ENCODE measurements around the gene SNX25. TPM values are rescaled to one million over a fixed set of nuclear protein-coding genes. Genes with fewer than 3 reads are reported as not detected.

Gene SNX25
- total and polyA plus RNA-seq, 4 donors, result 2.8 to 13.9 (median 5.0) TPM

DNA sequence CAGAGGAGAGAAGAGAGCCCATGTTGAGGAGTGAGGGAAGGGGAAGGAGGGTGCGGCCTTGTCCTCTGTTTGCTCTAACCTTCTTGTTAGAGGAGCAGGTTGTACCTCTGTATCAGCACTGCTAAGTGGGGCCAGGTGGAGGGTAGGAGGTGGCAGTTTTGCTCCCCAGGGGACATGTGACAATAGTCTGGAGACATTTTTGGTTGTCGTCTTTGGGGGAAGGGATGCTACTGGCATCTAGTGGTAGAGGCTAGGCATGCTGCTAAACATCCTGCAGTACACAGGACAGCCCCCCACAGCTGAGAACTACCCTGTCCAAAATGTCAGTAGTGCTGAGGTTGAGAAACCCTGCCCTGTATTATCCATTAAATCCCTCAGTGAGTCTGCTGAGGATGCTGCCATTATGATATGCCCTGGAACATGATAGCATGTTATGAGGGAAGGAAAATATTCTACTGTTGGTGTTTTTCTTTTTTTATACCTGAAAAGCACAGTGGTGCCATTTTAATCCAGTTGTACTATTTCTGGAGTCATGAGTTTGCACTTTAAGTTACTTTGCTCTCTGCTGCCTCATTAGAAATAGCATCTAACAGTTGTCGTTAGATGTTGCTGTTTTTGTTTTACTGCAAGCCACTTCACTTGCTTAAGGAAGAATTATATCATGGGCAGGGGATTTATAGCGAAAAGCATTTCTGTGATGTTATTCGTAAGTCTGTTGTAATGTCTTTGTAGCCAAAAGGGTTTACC lies 95.7 kb downstream of the SNX25 start:
- TF ChIP-seq NR2F2 (IDR thresholded peaks at IDR 0.05), result no peak
- TF ChIP-seq RAD21 (IDR thresholded peaks at IDR 0.05), result peak in 1 of 2 donors; percentile 51
- TF ChIP-seq TAF1 (conservative IDR thresholded peaks at IDR 0.05), result no peak
- no peak for TF ChIP-seq GABPA (IDR thresholded peaks at IDR 0.05 in 1 of 2, conservative IDR thresholded peaks at IDR 0.05 in 1 of 2)
- no peak for DNase-seq (ENCODE audit: low spot score)

DNA sequence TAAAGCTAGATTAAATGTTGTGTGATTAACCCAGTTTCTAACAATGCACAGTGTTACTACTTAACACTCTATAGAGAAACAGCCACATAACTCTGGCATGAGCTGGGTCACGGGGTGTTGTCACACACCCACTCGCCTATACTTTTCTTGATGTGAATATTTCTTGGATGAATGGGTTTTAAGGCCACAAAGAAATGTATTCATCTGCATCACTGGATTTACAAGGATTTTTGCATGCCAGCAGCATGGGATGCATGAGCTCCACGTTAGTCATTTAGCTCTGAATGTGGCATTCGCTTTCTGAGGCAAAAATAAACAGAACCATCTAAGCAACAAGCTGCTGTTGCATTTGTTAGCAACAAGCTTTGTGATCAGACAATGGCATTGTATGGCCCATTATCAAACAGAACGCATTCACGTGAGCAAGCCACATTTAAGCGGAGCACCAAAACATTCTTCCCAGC lies 96.6 kb downstream of the SNX25 start:
- 95% methylated on average over 7 of the region's 7 CpGs for WGBS
- TF ChIP-seq, protein P1, sequence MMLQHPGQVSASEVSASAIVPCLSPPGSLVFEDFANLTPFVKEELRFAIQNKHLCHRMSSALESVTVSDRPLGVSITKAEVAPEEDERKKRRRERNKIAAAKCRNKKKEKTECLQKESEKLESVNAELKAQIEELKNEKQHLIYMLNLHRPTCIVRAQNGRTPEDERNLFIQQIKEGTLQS (IDR thresholded peaks at IDR 0.05), result no peak
- TF ChIP-seq SP1 (IDR thresholded peaks at IDR 0.05) (no peak), JUND (IDR thresholded peaks at IDR 0.05) (no peak), TAF1 (conservative IDR thresholded peaks at IDR 0.05) (no peak), HNF4A (conservative IDR thresholded peaks at IDR 0.05) (no peak), FOXA1 (IDR thresholded peaks at IDR 0.05) (no peak), RAD21 (IDR thresholded peaks at IDR 0.05) (no peak), GABPA (IDR thresholded peaks at IDR 0.05 in 1 of 2, conservative IDR thresholded peaks at IDR 0.05 in 1 of 2) (no peak), RXRA (IDR thresholded peaks at IDR 0.05) (no peak), NR2F2 (IDR thresholded peaks at IDR 0.05) (no peak), FOXA2 (IDR thresholded peaks at IDR 0.05) (no peak)
- TF ChIP-seq, protein P2, sequence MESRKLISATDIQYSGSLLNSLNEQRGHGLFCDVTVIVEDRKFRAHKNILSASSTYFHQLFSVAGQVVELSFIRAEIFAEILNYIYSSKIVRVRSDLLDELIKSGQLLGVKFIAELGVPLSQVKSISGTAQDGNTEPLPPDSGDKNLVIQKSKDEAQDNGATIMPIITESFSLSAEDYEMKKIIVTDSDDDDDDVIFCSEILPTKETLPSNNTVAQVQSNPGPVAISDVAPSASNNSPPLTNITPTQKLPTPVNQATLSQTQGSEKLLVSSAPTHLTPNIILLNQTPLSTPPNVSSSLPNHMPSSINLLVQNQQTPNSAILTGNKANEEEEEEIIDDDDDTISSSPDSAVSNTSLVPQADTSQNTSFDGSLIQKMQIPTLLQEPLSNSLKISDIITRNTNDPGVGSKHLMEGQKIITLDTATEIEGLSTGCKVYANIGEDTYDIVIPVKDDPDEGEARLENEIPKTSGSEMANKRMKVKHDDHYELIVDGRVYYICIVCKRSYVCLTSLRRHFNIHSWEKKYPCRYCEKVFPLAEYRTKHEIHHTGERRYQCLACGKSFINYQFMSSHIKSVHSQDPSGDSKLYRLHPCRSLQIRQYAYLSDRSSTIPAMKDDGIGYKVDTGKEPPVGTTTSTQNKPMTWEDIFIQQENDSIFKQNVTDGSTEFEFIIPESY (IDR thresholded peaks at IDR 0.05), result no peak
- TF ChIP-seq, protein P3, sequence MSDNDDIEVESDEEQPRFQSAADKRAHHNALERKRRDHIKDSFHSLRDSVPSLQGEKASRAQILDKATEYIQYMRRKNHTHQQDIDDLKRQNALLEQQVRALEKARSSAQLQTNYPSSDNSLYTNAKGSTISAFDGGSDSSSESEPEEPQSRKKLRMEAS (IDR thresholded peaks at IDR 0.05), result no peak
- TF ChIP-seq, protein P4, sequence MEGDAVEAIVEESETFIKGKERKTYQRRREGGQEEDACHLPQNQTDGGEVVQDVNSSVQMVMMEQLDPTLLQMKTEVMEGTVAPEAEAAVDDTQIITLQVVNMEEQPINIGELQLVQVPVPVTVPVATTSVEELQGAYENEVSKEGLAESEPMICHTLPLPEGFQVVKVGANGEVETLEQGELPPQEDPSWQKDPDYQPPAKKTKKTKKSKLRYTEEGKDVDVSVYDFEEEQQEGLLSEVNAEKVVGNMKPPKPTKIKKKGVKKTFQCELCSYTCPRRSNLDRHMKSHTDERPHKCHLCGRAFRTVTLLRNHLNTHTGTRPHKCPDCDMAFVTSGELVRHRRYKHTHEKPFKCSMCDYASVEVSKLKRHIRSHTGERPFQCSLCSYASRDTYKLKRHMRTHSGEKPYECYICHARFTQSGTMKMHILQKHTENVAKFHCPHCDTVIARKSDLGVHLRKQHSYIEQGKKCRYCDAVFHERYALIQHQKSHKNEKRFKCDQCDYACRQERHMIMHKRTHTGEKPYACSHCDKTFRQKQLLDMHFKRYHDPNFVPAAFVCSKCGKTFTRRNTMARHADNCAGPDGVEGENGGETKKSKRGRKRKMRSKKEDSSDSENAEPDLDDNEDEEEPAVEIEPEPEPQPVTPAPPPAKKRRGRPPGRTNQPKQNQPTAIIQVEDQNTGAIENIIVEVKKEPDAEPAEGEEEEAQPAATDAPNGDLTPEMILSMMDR (IDR thresholded peaks at IDR 0.05; ENCODE audit: low read depth, low read length, missing input control), result no peak
- TF ChIP-seq, protein P5, sequence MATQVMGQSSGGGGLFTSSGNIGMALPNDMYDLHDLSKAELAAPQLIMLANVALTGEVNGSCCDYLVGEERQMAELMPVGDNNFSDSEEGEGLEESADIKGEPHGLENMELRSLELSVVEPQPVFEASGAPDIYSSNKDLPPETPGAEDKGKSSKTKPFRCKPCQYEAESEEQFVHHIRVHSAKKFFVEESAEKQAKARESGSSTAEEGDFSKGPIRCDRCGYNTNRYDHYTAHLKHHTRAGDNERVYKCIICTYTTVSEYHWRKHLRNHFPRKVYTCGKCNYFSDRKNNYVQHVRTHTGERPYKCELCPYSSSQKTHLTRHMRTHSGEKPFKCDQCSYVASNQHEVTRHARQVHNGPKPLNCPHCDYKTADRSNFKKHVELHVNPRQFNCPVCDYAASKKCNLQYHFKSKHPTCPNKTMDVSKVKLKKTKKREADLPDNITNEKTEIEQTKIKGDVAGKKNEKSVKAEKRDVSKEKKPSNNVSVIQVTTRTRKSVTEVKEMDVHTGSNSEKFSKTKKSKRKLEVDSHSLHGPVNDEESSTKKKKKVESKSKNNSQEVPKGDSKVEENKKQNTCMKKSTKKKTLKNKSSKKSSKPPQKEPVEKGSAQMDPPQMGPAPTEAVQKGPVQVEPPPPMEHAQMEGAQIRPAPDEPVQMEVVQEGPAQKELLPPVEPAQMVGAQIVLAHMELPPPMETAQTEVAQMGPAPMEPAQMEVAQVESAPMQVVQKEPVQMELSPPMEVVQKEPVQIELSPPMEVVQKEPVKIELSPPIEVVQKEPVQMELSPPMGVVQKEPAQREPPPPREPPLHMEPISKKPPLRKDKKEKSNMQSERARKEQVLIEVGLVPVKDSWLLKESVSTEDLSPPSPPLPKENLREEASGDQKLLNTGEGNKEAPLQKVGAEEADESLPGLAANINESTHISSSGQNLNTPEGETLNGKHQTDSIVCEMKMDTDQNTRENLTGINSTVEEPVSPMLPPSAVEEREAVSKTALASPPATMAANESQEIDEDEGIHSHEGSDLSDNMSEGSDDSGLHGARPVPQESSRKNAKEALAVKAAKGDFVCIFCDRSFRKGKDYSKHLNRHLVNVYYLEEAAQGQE (IDR thresholded peaks at IDR 0.05), result no peak
- Histone ChIP-seq H3K9me3 (ENCODE audit: control insufficient read depth in 4 of 4, low read length in 3 of 4) (no peaks in the 10 kb centered on the region), H3K36me3 (ENCODE audit: control insufficient read depth in 4 of 4, insufficient read depth in 3 of 4, low read depth in 1 of 4, low read length in 3 of 4) (peaks cover 1 to 5% (median 2%) of the 10 kb centered on the region in 4 donors), H3K4me3 (ENCODE audit: low read depth in 1 of 3, low read length in 3 of 3) (no peak overlapping the region), H3K27ac (ENCODE audit: low read depth in 1 of 2, low read length in 2 of 2) (no peak overlapping the region), H3K9ac (ENCODE audit: low read depth in 1 of 2, low read length in 2 of 2) (no peak overlapping the region), H3K4me1 (ENCODE audit: control insufficient read depth in 4 of 4, insufficient read depth in 4 of 4, low read length in 3 of 4) (no peaks in the 10 kb centered on the region), H3K27me3 (ENCODE audit: control insufficient read depth in 4 of 4, insufficient read depth in 4 of 4, low read length in 3 of 4) (no peaks in the 10 kb centered on the region)
- no peak for DNase-seq (ENCODE audit: low spot score)

More for the DNA sequence above, 95.7 kb downstream of the SNX25 start:
- WGBS, result 93% methylated on average over 5 of the region's 5 CpGs
- Histone ChIP-seq H3K4me1 (ENCODE audit: control insufficient read depth in 4 of 4, insufficient read depth in 4 of 4, low read length in 3 of 4) (no peaks in the 10 kb centered on the region), H3K27me3 (ENCODE audit: control insufficient read depth in 4 of 4, insufficient read depth in 4 of 4, low read length in 3 of 4) (no peaks in the 10 kb centered on the region), H3K4me3 (ENCODE audit: low read depth in 1 of 3, low read length in 3 of 3) (no peak overlapping the region), H3K36me3 (ENCODE audit: control insufficient read depth in 4 of 4, insufficient read depth in 3 of 4, low read depth in 1 of 4, low read length in 3 of 4) (peaks cover 0 to 3% (median 2%) of the 10 kb centered on the region in 4 donors), H3K9me3 (ENCODE audit: control insufficient read depth in 4 of 4, low read length in 3 of 4) (no peaks in the 10 kb centered on the region), H3K9ac (ENCODE audit: low read depth in 1 of 2, low read length in 2 of 2) (no peak overlapping the region), H3K27ac (ENCODE audit: low read depth in 1 of 2, low read length in 2 of 2) (no peak overlapping the region)

Data from liver (tissue), 9 donors.